GM21381 (cell line): ENCODE data around the gene EXOC6B.

Source experiments
- ATAC-seq: cut with Tn5 transposase; IDR thresholded peaks from one replicate; pipeline ENCODE4 v1.9.1; 2021; ENCODE audit warnings: mild to moderate bottlenecking, moderate library complexity; ENCODE audit not compliant: unreplicated experiment

EXOC6B gene

GRCh38 chr2:72128059-72128842 lies 697.6 kb downstream of the EXOC6B start:
- ATAC-seq, result no peak

- no peak for ATAC-seq
These were observed 698.3 kb downstream of the EXOC6B start for GRCh38 chr2:72127401-72128058.

GRCh38 chr2:72126186-72127100 lies 699.4 kb downstream of the EXOC6B start:
- ATAC-seq, result no peak
